H1 (cell line): ENCODE data around the gene SLC7A10. TPM values are rescaled to one million over a fixed set of nuclear protein-coding genes. Genes with fewer than 3 reads are reported as not detected.

Experiments
- E2F6 ChIP-seq: IDR thresholded peaks from 2 replicates; pipeline ENCODE4 v1.6.1; 2012; ENCODE audit warnings: inconsistent platforms
- SIX5 ChIP-seq: IDR thresholded peaks from 2 replicates; pipeline ENCODE4 v1.6.1; 2011; ENCODE audit warnings: mild to moderate bottlenecking, low read depth, low read length
- polyA plus RNA-seq, 7 experiments: library from polyadenylated mRNA; depleted of rRNA in 3 of 7; stranded (reverse) in 5 of 7; unstranded in 2 of 7; fragments of >200 nt in 5 of 7; fragments of 200-250 nt in 2 of 7; gene quantifications; 1 replicate in 5 of 7; 2 replicates in 1 of 7; 4 replicates in 1 of 7; pipeline versions ENCODE4 v1.2.1 to v1.2.3, GENCODE V29; 2011 to 2013; ENCODE audit warnings: missing spikeins in 2 of 7, mixed read lengths in 2 of 7
- total RNA-seq: library from RNA; stranded (reverse); fragmentation: NEBNext Ultra II Directional; extraction: Animal tissue kit (Norgen Biotek cat#: 25700); gene quantifications from 2 replicates; pipeline ENCODE4 v1.2.1, GENCODE V29; 2021

Gene SLC7A10
- total and polyA plus RNA-seq, 2 of the 8 experiments (the other 6 are each of a cell fraction or from before 2014, with no cell fraction given) = 3.7 to 7.1 TPM

- TF ChIP-seq E2F6 (no peak), SIX5 (no peak)
These were observed 20.5 kb downstream of the SLC7A10 start (continued) for GRCh38 chr19:33205110-33205509.
